GM12872 (cell line): ENCODE measurements around the gene RAD51B.

Experiments
- CTCF ChIP-seq: IDR thresholded peaks from 3 replicates; pipeline ENCODE4 v1.5.1; 2011; ENCODE audit warnings: low read depth, mild to moderate bottlenecking, low read length, moderate library complexity; ENCODE audit not compliant: insufficient read depth

Gene RAD51B

DNA sequence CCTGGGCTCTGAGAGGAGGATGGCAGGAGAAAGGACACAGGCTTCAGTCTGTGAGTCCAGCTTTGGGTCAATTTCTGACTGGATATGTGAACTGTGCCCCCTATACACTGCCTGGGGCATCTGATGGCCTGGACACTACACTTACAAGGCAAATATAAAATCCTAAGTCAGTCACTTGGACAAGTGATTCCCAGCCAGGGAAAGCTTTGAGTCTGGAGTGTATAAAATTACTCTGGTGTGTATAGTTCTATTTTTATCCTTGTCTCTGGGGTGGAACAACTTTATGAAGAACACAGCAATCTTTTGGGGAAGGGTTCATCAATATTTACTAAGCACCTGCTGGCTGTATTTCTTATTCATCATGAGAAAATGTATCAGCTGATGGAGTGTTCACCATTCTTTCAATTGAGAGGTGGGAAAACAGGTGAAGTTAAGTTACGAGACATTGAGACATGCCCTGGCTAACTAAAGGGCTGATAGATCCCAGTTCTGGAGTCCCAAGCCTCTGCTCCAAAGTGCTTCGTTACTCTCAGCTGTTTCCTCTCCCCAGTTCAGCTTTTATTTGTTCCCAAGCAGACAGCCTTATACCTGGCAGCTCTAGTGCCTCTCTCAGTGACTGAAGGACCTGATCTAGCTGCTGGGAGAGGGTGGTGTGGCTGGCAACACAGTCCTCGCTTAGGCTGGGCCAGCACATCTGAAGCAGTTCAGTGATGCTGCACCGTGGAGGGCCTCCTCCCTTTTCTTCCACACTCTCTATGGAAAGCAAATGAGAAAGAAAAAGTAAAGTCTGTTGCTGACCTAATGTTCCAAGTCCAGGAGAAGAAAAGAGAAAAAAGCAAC lies 34.1 kb upstream of the RAD51B start:
- no peak for TF ChIP-seq CTCF

- no peak for TF ChIP-seq CTCF
Measured at GRCh38 chr14:67787673-67788072, 31.9 kb upstream of the RAD51B start.

- no peak for TF ChIP-seq CTCF
Measured at GRCh38 chr14:67798731-67799130, 20.8 kb upstream of the RAD51B start.

GRCh38 chr14:67800743-67801142 lies 18.8 kb upstream of the RAD51B start:
- no peak for TF ChIP-seq CTCF

- TF ChIP-seq CTCF: no peak
Measured at GRCh38 chr14:67806246-67806645, 13.3 kb upstream of the RAD51B start.

GRCh38 chr14:67814821-67815220 lies 4.8 kb upstream of the RAD51B start:
- no peak for TF ChIP-seq CTCF

DNA sequence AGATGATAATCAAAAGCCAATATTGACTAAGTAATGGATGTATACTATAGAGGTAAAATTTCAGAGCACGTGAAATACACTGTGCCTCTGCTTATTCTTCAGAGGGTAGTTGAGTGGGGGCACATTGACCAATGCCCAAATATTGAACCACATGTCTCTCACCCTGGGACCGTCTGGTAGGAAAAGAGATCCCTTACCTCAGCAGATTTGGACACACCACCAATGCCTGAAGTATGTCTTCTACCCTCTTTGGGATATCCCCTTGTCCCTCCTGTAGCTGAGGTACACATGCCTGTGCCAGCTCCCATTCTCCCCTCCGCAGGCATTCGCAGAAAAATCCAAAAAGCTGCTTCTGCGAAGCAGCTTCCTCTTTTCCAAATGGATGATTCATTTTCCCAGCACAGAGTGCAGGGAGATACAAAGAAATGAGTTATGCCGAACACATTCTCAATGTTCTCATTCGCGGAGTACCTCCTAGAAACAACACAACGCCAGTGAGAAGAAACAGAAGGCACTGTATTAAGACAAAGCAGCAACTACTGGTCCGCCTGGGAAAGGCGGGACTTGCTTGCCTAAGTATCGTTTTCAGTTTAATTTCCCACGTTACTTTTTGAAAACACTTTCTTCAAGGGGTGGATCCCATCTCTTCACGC lies 3.9 kb upstream of the RAD51B start:
- no peak for TF ChIP-seq CTCF
